ENCODE data around the gene MRPS18A. TPM values are rescaled to one million over a fixed set of nuclear protein-coding genes. Genes with fewer than 3 reads are reported as not detected.
"Not testable (repeated sequence)": the region's sequence is repeated elsewhere in the genome, so short reads cannot be mapped to it uniquely, and the experiment has no call there.

Gene MRPS18A
- total RNA-seq, 2 donors from 2014 or later: 56.9 to 69.4 TPM

- DNase-seq (no peak), ATAC-seq (no peak)
- intact Hi-C loops (cut with DNase I, micrococcal nuclease): no loop called here
Measured at GRCh38 chr6:43658161-43658560, 29.4 kb downstream of the MRPS18A start.

- DNase-seq: no peak
- intact Hi-C loops (cut with DNase I, micrococcal nuclease): no loop called here
- no peak for ATAC-seq
Measured at GRCh38 chr6:43657221-43657802, 30.3 kb downstream of the MRPS18A start.

- ATAC-seq; intact Hi-C loops (cut with DNase I, micrococcal nuclease); DNase-seq: not testable (repeated sequence)
Measured at GRCh38 chr6:43652822-43653221, 34.8 kb downstream of the MRPS18A start.

GRCh38 chr6:43648248-43648647 lies 39.3 kb downstream of the MRPS18A start:
- ATAC-seq: no peak
- DNase-seq: no peak
- intact Hi-C loops (cut with DNase I, micrococcal nuclease): no loop called here

GRCh38 chr6:43647613-43648012 lies 40.0 kb downstream of the MRPS18A start:
- ATAC-seq: no peak
- intact Hi-C loops (cut with DNase I, micrococcal nuclease): no loop called here
- DNase-seq: no peak

- intact Hi-C loops (cut with DNase I, micrococcal nuclease): no loop called here
- DNase-seq (no peak), ATAC-seq (no peak)
Measured at GRCh38 chr6:43645613-43645964, 42.0 kb downstream of the MRPS18A start.

GRCh38 chr6:43644940-43645612 lies 42.5 kb downstream of the MRPS18A start, which contains the start of gene RSPH9:
Gene RSPH9, plus strand, starts transcription at chr6:43645036. Its CDS starts 63 bp downstream, at chr6:43645099.
- intact Hi-C loops (cut with DNase I, micrococcal nuclease): no loop called here
- DNase-seq (peak; percentile 73 to 82), ATAC-seq (peak; percentile 84)

- ATAC-seq (no peak), DNase-seq (no peak)
- intact Hi-C loops (cut with DNase I, micrococcal nuclease): no loop called here
Measured at GRCh38 chr6:43639984-43640800, 47.4 kb downstream of the MRPS18A start.

- ATAC-seq (peak; percentile 19), DNase-seq (no peak)
- intact Hi-C loops (cut with DNase I, micrococcal nuclease): no loop called here
Measured at GRCh38 chr6:43636308-43636659, 51.3 kb downstream of the MRPS18A start.

- intact Hi-C loops (cut with DNase I, micrococcal nuclease): no loop called here
- ATAC-seq (peak; percentile 89), DNase-seq (peak; percentile 86 to 93)
Measured at GRCh38 chr6:43635387-43636307, 51.9 kb downstream of the MRPS18A start, which contains the start of gene MAD2L1BP. Gene MAD2L1BP, plus strand, starts transcription at chr6:43635840. Its CDS starts 36 bp downstream, at chr6:43635876.

- intact Hi-C loops (cut with DNase I, micrococcal nuclease): no loop called here
- ATAC-seq (no peak), DNase-seq (no peak)
Measured at GRCh38 chr6:43634702-43635303, 52.8 kb downstream of the MRPS18A start.

GRCh38 chr6:43633002-43633401 lies 54.6 kb downstream of the MRPS18A start:
- DNase-seq; ATAC-seq; intact Hi-C loops (cut with DNase I, micrococcal nuclease): not testable (repeated sequence)

GRCh38 chr6:43630980-43631619 lies 56.5 kb downstream of the MRPS18A start:
- no peak for DNase-seq
- ATAC-seq: no peak
- intact Hi-C loops (cut with DNase I, micrococcal nuclease): no loop called here

- peak; percentile 75 for ATAC-seq
- DNase-seq: peak; percentile 96 to 97
- intact Hi-C loops (cut with DNase I, micrococcal nuclease): no loop called here
Measured at GRCh38 chr6:43629505-43630300, 57.9 kb downstream of the MRPS18A start.

- ATAC-seq (peak; percentile 80), DNase-seq (peak; percentile 98 to 99)
- intact Hi-C loops (cut with DNase I, micrococcal nuclease): no loop called here
Measured at GRCh38 chr6:43629104-43629504, 58.5 kb downstream of the MRPS18A start, which contains the start of gene GTPBP2. Gene GTPBP2, minus strand, starts transcription at chr6:43629264. Its CDS starts 102 bp downstream, at chr6:43629162.

GRCh38 chr6:43628393-43629103 lies 59.0 kb downstream of the MRPS18A start:
- ATAC-seq: peak; percentile 2
- peak; percentile 65 for DNase-seq
- intact Hi-C loops (cut with DNase I, micrococcal nuclease): no loop called here
